Measurements from ENCODE around the gene SPTLC3. TPM values are rescaled to one million over a fixed set of nuclear protein-coding genes. Genes with fewer than 3 reads are reported as not detected.

The SPTLC3 gene
- polyA plus RNA-seq (2013, experiment 1 of 2) = 0.33 TPM
- 1.4 TPM for polyA plus RNA-seq (2013, experiment 2 of 2)

GRCh38 chr20:13008761-13009681, at the start of gene SPTLC3:
Gene SPTLC3 (plus strand): TSS chr20:13008972. CDS start chr20:13009268, 296 bp downstream.
- Histone ChIP-seq H3K4me3 (ENCODE audit: extremely low read depth, insufficient read depth, low read length, poor library complexity, severe bottlenecking) (no peak within 1 kb of the TSS), H3K27ac (ENCODE audit: low read depth, low read length, severe bottlenecking) (no peak within 1 kb of the TSS), H3K9me3 (ENCODE audit: control insufficient read depth, low read length) (no peaks in the 10 kb centered on the region), H3K36me3 (ENCODE audit: control insufficient read depth, insufficient read depth, low read length) (no peaks in the 10 kb centered on the region), H3K4me1 (ENCODE audit: control insufficient read depth, insufficient read depth, low read length, poor library complexity, severe bottlenecking) (peaks cover 3% of the 10 kb centered on the region)
- WGBS, 2 experiments (ENCODE audit: insufficient coverage in 2 of 2) = 47 to 52% methylated on average over 3 to 5 of the region's 9 CpGs

GRCh38 chr20:12961725-12962124, 47.0 kb upstream of the SPTLC3 start:
- H3K36me3 ChIP-seq (ENCODE audit: control insufficient read depth, insufficient read depth, low read length) = no peaks in the 10 kb centered on the region
- no CpG with 5 or more reads among the region's 4 CpGs for WGBS, 2 experiments (ENCODE audit: insufficient coverage in 2 of 2)
- H3K9me3 ChIP-seq (ENCODE audit: control insufficient read depth, low read length) = no peaks in the 10 kb centered on the region
- H3K4me3 ChIP-seq (ENCODE audit: extremely low read depth, insufficient read depth, low read length, poor library complexity, severe bottlenecking) = no peak overlapping the region
- H3K4me1 ChIP-seq (ENCODE audit: control insufficient read depth, insufficient read depth, low read length, poor library complexity, severe bottlenecking) = peaks cover 8% of the 10 kb centered on the region
- no peak overlapping the region for H3K27ac ChIP-seq (ENCODE audit: low read depth, low read length, severe bottlenecking)

DNA sequence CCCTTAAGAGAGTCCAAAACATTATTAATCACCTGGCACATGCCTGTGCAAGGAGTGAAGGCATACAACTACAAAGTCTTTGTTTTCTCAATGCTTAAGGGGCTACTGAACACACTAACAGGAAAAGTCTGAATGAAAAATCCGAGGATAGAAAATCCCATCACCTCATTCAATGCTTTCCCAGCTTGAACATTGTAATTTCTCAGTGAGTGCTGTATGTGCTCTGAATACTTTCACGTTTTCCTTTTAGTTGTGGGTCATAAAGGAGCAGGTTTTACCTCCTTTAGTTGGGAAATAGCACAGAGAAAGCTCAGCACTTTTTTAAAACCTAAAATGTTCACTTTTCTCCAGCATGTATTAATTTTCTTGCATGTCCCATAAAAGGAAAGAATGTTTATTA, 45.9 kb upstream of the SPTLC3 start:
- 40% methylated on average over 1 of the region's 2 CpGs; no CpG with 5 or more reads in 1 of the 2 experiments for WGBS, 2 experiments (ENCODE audit: insufficient coverage in 2 of 2)

DNA sequence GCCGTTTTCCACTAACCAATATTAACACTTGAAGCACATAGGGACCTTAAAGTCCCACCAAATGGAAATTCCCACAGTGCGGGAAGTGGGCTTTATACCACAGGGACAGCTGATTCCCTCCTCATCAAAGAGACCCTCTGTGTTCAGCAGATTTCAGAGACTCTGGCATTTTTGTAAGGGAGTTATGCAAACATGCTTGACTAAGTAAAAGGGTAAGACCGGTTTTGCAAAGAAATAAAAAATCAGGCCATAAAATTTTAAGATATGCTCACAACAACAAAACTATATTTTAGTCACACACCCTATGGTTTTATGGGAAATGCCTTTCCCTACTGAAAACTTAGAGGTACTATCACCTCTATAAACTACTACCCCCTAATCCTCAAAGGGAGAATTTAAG, 45.4 kb upstream of the SPTLC3 start:
- 50 to 79% methylated on average over 1 to 2 of the region's 3 CpGs for WGBS, 2 experiments (ENCODE audit: insufficient coverage in 2 of 2)
- peaks cover 8% of the 10 kb centered on the region for H3K4me1 ChIP-seq (ENCODE audit: control insufficient read depth, insufficient read depth, low read length, poor library complexity, severe bottlenecking)
- no peaks in the 10 kb centered on the region for H3K36me3 ChIP-seq (ENCODE audit: control insufficient read depth, insufficient read depth, low read length)
- no peak overlapping the region for H3K27ac ChIP-seq (ENCODE audit: low read depth, low read length, severe bottlenecking)
- no peak overlapping the region for H3K4me3 ChIP-seq (ENCODE audit: extremely low read depth, insufficient read depth, low read length, poor library complexity, severe bottlenecking)
- H3K9me3 ChIP-seq (ENCODE audit: control insufficient read depth, low read length) = no peaks in the 10 kb centered on the region

More for the DNA sequence above, 45.9 kb upstream of the SPTLC3 start:
- Histone ChIP-seq H3K27ac (ENCODE audit: low read depth, low read length, severe bottlenecking) (no peak overlapping the region), H3K4me3 (ENCODE audit: extremely low read depth, insufficient read depth, low read length, poor library complexity, severe bottlenecking) (no peak overlapping the region), H3K9me3 (ENCODE audit: control insufficient read depth, low read length) (no peaks in the 10 kb centered on the region), H3K4me1 (ENCODE audit: control insufficient read depth, insufficient read depth, low read length, poor library complexity, severe bottlenecking) (peaks cover 8% of the 10 kb centered on the region), H3K36me3 (ENCODE audit: control insufficient read depth, insufficient read depth, low read length) (no peaks in the 10 kb centered on the region)

GRCh38 chr20:12965212-12965869, 43.4 kb upstream of the SPTLC3 start:
- Histone ChIP-seq H3K27ac (ENCODE audit: low read depth, low read length, severe bottlenecking) (no peak overlapping the region), H3K4me1 (ENCODE audit: control insufficient read depth, insufficient read depth, low read length, poor library complexity, severe bottlenecking) (peaks cover 8% of the 10 kb centered on the region), H3K4me3 (ENCODE audit: extremely low read depth, insufficient read depth, low read length, poor library complexity, severe bottlenecking) (no peak overlapping the region), H3K36me3 (ENCODE audit: control insufficient read depth, insufficient read depth, low read length) (no peaks in the 10 kb centered on the region), H3K9me3 (ENCODE audit: control insufficient read depth, low read length) (no peaks in the 10 kb centered on the region)

GRCh38 chr20:12965870-12966251, 42.9 kb upstream of the SPTLC3 start:
- H3K36me3 ChIP-seq (ENCODE audit: control insufficient read depth, insufficient read depth, low read length) = no peaks in the 10 kb centered on the region
- 69 to 81% methylated on average over 2 to 4 of the region's 4 CpGs for whole genome bisulfite sequencing, 2 experiments (ENCODE audit: insufficient coverage in 2 of 2)
- no peaks in the 10 kb centered on the region for H3K9me3 ChIP-seq (ENCODE audit: control insufficient read depth, low read length)
- H3K4me1 ChIP-seq (ENCODE audit: control insufficient read depth, insufficient read depth, low read length, poor library complexity, severe bottlenecking) = peaks cover 8% of the 10 kb centered on the region
- H3K4me3 ChIP-seq (ENCODE audit: extremely low read depth, insufficient read depth, low read length, poor library complexity, severe bottlenecking) = no peak overlapping the region
- no peak overlapping the region for H3K27ac ChIP-seq (ENCODE audit: low read depth, low read length, severe bottlenecking)

DNA sequence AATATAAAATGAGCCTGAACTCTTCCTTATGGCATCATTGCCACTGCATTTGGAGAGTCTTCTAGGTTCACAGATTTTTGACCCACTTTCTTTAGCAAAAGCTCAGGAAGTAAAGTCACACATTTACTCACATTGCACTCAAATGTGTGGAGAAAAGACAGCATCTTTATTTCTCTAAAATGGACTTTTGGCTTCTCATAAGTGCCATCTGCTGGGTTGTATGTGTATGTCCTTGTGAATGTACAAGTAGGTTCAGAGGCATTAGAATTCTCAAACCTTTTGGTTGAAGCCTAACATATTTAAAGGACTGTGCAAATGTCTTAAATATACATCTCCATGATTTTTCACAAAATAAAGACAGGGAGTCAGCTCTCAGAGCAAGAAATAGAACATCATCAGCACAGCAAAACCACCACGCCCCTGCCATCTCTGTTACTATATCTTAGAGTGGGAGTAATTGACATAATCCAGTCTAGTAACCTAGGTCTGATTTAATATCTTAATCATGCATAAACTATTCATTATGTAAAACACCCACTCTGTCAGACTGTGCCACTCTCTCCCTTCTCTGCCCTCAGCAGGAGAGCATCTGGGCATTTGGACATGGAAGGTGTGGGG, 42.2 kb upstream of the SPTLC3 start:
- WGBS, 2 experiments (ENCODE audit: insufficient coverage in 2 of 2) = no CpG with 5 or more reads among the region's 1 CpG
- Histone ChIP-seq H3K27ac (ENCODE audit: low read depth, low read length, severe bottlenecking) (no peak overlapping the region), H3K4me3 (ENCODE audit: extremely low read depth, insufficient read depth, low read length, poor library complexity, severe bottlenecking) (no peak overlapping the region), H3K36me3 (ENCODE audit: control insufficient read depth, insufficient read depth, low read length) (no peaks in the 10 kb centered on the region), H3K9me3 (ENCODE audit: control insufficient read depth, low read length) (no peaks in the 10 kb centered on the region), H3K4me1 (ENCODE audit: control insufficient read depth, insufficient read depth, low read length, poor library complexity, severe bottlenecking) (peaks cover 8% of the 10 kb centered on the region)

DNA sequence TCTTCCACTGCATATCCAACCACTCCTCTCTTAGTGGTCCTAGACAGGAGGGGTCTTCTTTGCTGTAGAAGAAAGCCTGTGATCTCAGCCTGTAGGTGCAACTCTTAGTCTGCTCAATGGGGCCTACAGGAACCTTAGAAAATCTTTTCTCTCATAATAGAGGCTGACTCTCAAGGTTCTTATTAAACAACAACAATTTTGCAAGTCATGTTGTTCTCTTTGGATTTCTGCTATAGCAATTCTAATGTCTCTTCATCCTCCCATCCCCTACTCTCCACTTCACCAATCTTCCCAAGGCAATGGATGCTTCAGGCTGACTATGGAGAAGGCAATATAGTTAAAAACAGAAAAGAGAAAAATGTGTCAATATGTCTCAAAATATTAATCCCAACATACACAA, 40.8 kb upstream of the SPTLC3 start:
- Histone ChIP-seq H3K4me3 (ENCODE audit: extremely low read depth, insufficient read depth, low read length, poor library complexity, severe bottlenecking) (no peak overlapping the region), H3K9me3 (ENCODE audit: control insufficient read depth, low read length) (no peaks in the 10 kb centered on the region), H3K36me3 (ENCODE audit: control insufficient read depth, insufficient read depth, low read length) (no peaks in the 10 kb centered on the region), H3K27ac (ENCODE audit: low read depth, low read length, severe bottlenecking) (no peak overlapping the region), H3K4me1 (ENCODE audit: control insufficient read depth, insufficient read depth, low read length, poor library complexity, severe bottlenecking) (peaks cover 8% of the 10 kb centered on the region)

DNA sequence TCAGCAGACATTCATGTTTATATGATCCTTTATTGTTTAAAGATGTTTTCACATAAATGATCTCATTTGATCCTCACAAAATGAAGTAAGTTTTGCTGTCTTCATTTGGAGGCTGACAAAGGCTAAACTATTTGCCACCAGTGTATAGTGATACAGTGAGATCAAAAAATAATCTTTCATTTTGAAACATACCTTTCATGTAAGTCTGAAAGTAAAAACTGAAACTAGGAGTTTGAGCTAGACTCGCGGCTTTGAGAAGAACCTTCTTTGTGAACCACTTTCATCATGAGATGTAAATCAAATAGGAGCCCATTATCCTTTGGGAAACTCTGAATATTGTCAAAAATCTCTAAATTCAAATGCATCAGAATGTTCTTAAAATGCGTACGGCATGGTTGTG, 40.3 kb upstream of the SPTLC3 start:
- WGBS, 2 experiments (ENCODE audit: insufficient coverage in 2 of 2) = 100% methylated on average over 4 of the region's 4 CpGs; no CpG with 5 or more reads in 1 of the 2 experiments
- peaks cover 8% of the 10 kb centered on the region for H3K4me1 ChIP-seq (ENCODE audit: control insufficient read depth, insufficient read depth, low read length, poor library complexity, severe bottlenecking)
- no peaks in the 10 kb centered on the region for H3K36me3 ChIP-seq (ENCODE audit: control insufficient read depth, insufficient read depth, low read length)
- no peak overlapping the region for H3K4me3 ChIP-seq (ENCODE audit: extremely low read depth, insufficient read depth, low read length, poor library complexity, severe bottlenecking)
- no peak overlapping the region for H3K27ac ChIP-seq (ENCODE audit: low read depth, low read length, severe bottlenecking)
- H3K9me3 ChIP-seq (ENCODE audit: control insufficient read depth, low read length) = no peaks in the 10 kb centered on the region

DNA sequence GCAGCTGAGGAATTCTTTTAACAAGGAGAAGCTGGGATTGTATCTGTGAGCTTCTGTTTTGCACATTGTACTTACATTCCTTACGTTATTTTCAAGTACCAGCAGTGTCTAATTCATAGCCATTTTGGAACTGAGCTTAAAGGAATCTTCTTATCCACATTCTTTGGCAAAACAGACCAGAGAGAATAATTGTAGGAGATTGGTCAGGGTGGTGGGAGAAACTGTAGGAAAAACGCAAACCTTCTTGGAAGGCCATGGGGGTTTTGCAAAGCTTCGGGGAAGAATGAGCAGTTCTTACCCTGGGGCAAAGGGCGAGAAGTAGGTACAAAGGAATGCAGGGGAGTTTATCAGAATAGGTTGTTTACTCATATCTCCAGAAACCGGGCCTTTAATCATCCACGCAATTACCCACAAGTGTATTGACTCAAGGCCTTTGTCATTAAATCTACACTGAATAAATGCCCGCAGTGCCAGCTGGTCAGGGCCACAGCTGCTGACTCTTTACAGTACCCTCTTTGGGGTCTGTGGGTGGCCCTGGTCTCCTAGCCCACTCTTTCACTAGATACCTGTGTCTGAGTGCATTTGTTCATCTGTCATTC, 39.6 kb upstream of the SPTLC3 start:
- Histone ChIP-seq H3K4me1 (ENCODE audit: control insufficient read depth, insufficient read depth, low read length, poor library complexity, severe bottlenecking) (peaks cover 8% of the 10 kb centered on the region), H3K27ac (ENCODE audit: low read depth, low read length, severe bottlenecking) (no peak overlapping the region), H3K36me3 (ENCODE audit: control insufficient read depth, insufficient read depth, low read length) (no peaks in the 10 kb centered on the region), H3K4me3 (ENCODE audit: extremely low read depth, insufficient read depth, low read length, poor library complexity, severe bottlenecking) (no peak overlapping the region), H3K9me3 (ENCODE audit: control insufficient read depth, low read length) (no peaks in the 10 kb centered on the region)
- 96 to 100% methylated on average over 2 to 4 of the region's 7 CpGs for WGBS, 2 experiments (ENCODE audit: insufficient coverage in 2 of 2)

Data from mesodermal cell (in vitro differentiated cells).